Right renal pelvis (tissue), 4 donors: ENCODE measurements around the gene NMT2. TPM values are rescaled to one million over a fixed set of nuclear protein-coding genes. Genes with fewer than 3 reads are reported as not detected.

ENCODE experiments used
- polyA plus RNA-seq, 4 donors: library from polyadenylated mRNA; unstranded; fragments of 120-200 nt; gene quantifications; one replicate each; pipeline ENCODE4 v1.2.1, GENCODE V29; 2013; ENCODE audit not compliant: insufficient read length in 4 of 4

NMT2 gene
- polyA plus RNA-seq, 4 donors, result 31.5 to 36.1 (median 35.2) TPM

Other genes with a start within 250 kb of the NMT2 start
- 10 to 100 TPM; 13.7 to 17.5 (median 14.5) TPM for gene DCLRE1C, start 214.6 kb downstream of the NMT2 start, polyA plus RNA-seq
- gene MEIG1, start 209.3 kb downstream of the NMT2 start, polyA plus RNA-seq, result 1 to 10 TPM in 3 of 4 donors, under 1 TPM in 1; 0.84 to 1.9 (median 1.5) TPM
- under 1 TPM; 0.29 to 0.96 (median 0.64) TPM for gene OLAH, start 124.8 kb downstream of the NMT2 start, polyA plus RNA-seq
- gene ACBD7, start 79.9 kb downstream of the NMT2 start, polyA plus RNA-seq, result 1 to 10 TPM; 4.9 to 7.7 (median 5.6) TPM
- 10 to 100 TPM; 26.4 to 29.0 (median 26.9) TPM for gene RPP38, start 71.3 kb downstream of the NMT2 start, polyA plus RNA-seq
- gene FAM171A1, start 202.6 kb upstream of the NMT2 start, polyA plus RNA-seq, result 10 to 100 TPM; 92.5 to 100.0 (median 97.4) TPM